IMR-90 (cell line): ENCODE results near the gene PON1. TPM values are rescaled to one million over a fixed set of nuclear protein-coding genes. Genes with fewer than 3 reads are reported as not detected.

Experiments used
- ATAC-seq: fragments of 200-7000 bp; cut with Tn5 transposase; 2 replicates; pipeline ENCODE4 v1.9.1; 2020; ENCODE audit warnings: low read depth, mild to moderate bottlenecking, moderate library complexity
- BruUV-seq: library from RNA; stranded (reverse); fragments of 400-500 nt; replicated peaks from 2 replicates; lab custom pipeline; 2021; lab: Mats Ljungman, UMichigan
- CTCF ChIA-PET: fragments of 300-600 bp; formaldehyde crosslinking; extraction: SDS; loops from one replicate; lab custom pipeline; 2021; ENCODE audit warnings: antibody characterized with exemption; lab: Yijun Ruan, JAX
- POLR2A ChIA-PET: fragments of 300-600 bp; sonication (Branson Sonifier 250); formaldehyde crosslinking; loops from one replicate; lab custom pipeline; 2022; ENCODE audit warnings: antibody characterized with exemption; ENCODE audit not compliant: unreplicated experiment; lab: Charles Lee
- DNase-seq: peaks from one replicate; pipeline ENCODE4 v3.0.0; 2013
- H2AFZ ChIP-seq: replicated peaks from 2 replicates; pipeline ENCODE3; 2013; ENCODE audit warnings: low read length, mild to moderate bottlenecking; ENCODE audit not compliant: poor library complexity
- H2AK5ac ChIP-seq: 2 replicates; pipeline ENCODE4 v1.6.1; 2013; ENCODE audit warnings: low read depth, low read length, inconsistent platforms
- H2AK9ac ChIP-seq: replicated peaks from 2 replicates; pipeline ENCODE3; 2013; ENCODE audit warnings: mild to moderate bottlenecking, low read depth, low read length, moderate library complexity; ENCODE audit not compliant: poor library complexity
- H2BK120ac ChIP-seq: 2 replicates; pipeline ENCODE4 v1.6.1; 2013; ENCODE audit warnings: low read depth, low read length, inconsistent platforms
- H2BK15ac ChIP-seq: 3 replicates; pipeline ENCODE4 v1.6.1; 2013; ENCODE audit warnings: low read depth, low read length, inconsistent platforms
- H2BK20ac ChIP-seq: 2 replicates; pipeline ENCODE4 v1.6.1; 2013; ENCODE audit warnings: low read depth, mild to moderate bottlenecking, inconsistent platforms, low read length, moderate library complexity
- H2BK5ac ChIP-seq: 2 replicates; pipeline ENCODE4 v1.6.1; 2013; ENCODE audit warnings: mild to moderate bottlenecking, low read depth, low read length, inconsistent platforms; ENCODE audit not compliant: poor library complexity, severe bottlenecking
- H3K14ac ChIP-seq: replicated peaks from 2 replicates; pipeline ENCODE4 v1.6.1; 2013; ENCODE audit warnings: low read depth, low read length, inconsistent platforms
- H3K18ac ChIP-seq: 2 replicates; pipeline ENCODE4 v1.6.1; 2013; ENCODE audit warnings: low read depth, low read length, control low read depth
- H3K23ac ChIP-seq: 2 replicates; pipeline ENCODE4 v1.6.1; 2013; ENCODE audit warnings: low read depth, low read length, inconsistent platforms
- H3K27ac ChIP-seq: 2 replicates; pipeline ENCODE4 v1.5.1; 2013; ENCODE audit warnings: mild to moderate bottlenecking, control low read depth, low read length; ENCODE audit not compliant: insufficient read depth
- H3K27me3 ChIP-seq: 2 replicates; pipeline ENCODE4 v1.6.1; 2013; ENCODE audit warnings: low read length; ENCODE audit not compliant: control insufficient read depth, insufficient read depth
- H3K36me3 ChIP-seq: 2 replicates; pipeline ENCODE4 v1.6.1; 2013; ENCODE audit warnings: low read length, mixed read lengths; ENCODE audit not compliant: control insufficient read depth, insufficient read depth
- H3K4ac ChIP-seq: 2 replicates; pipeline ENCODE4 v1.6.1; 2013; ENCODE audit warnings: low read depth, low read length, inconsistent platforms
- H3K4me1 ChIP-seq: 2 replicates; pipeline ENCODE4 v1.6.1; 2013; ENCODE audit warnings: low read length, mixed read lengths; ENCODE audit not compliant: control insufficient read depth, insufficient read depth
- H3K4me2 ChIP-seq: 2 replicates; pipeline ENCODE4 v1.6.1; 2013; ENCODE audit warnings: low read depth, mild to moderate bottlenecking, control low read depth, low read length, moderate library complexity
- H3K4me3 ChIP-seq: 2 replicates; pipeline ENCODE4 v1.5.1; 2013; ENCODE audit warnings: low read depth, mild to moderate bottlenecking, control low read depth, low read length, moderate library complexity; ENCODE audit not compliant: insufficient read depth
- H3K56ac ChIP-seq: 2 replicates; pipeline ENCODE4 v1.6.1; 2013; ENCODE audit warnings: low read length, inconsistent platforms; ENCODE audit not compliant: insufficient read depth; ENCODE audit errors: extremely low read depth
- H3K79me1 ChIP-seq, 2 experiments: 2 replicates each; pipeline ENCODE4 v1.6.1; 2013; ENCODE audit warnings: low read length in 2 of 2, inconsistent platforms in 1 of 2, low read depth in 1 of 2
- H3K9ac ChIP-seq: 2 replicates; pipeline ENCODE4 v1.6.1; 2013; ENCODE audit warnings: low read depth, low read length, control low read depth
- H3K9me1 ChIP-seq: 2 replicates; pipeline ENCODE4 v1.6.1; 2013; ENCODE audit warnings: low read length, inconsistent platforms; ENCODE audit not compliant: insufficient read depth
- H3K9me3 ChIP-seq: 2 replicates; pipeline ENCODE4 v1.6.1; 2013; ENCODE audit warnings: low read length; ENCODE audit not compliant: control insufficient read depth, insufficient read depth
- H4K20me1 ChIP-seq: 2 replicates; pipeline ENCODE4 v1.6.1; 2013; ENCODE audit warnings: low read length, inconsistent platforms; ENCODE audit not compliant: insufficient read depth
- H4K5ac ChIP-seq: 2 replicates; pipeline ENCODE4 v1.6.1; 2013; ENCODE audit warnings: mild to moderate bottlenecking, low read depth, low read length, control low read depth
- H4K8ac ChIP-seq, 2 experiments: 2 replicates each; pipeline ENCODE4 v1.6.1; 2013; ENCODE audit warnings: low read depth in 2 of 2, low read length in 2 of 2, control low read depth in 1 of 2, inconsistent platforms in 1 of 2
- H4K91ac ChIP-seq: 2 replicates; pipeline ENCODE4 v1.6.1; 2013; ENCODE audit warnings: low read depth, low read length, inconsistent platforms; ENCODE audit not compliant: insufficient read depth
- CEBPB ChIP-seq: IDR thresholded peaks from 2 replicates; pipeline ENCODE4 v1.6.1; 2012; ENCODE audit warnings: low read depth, low read length, improper control_type of control experiment
- MAFK ChIP-seq: IDR thresholded peaks from 2 replicates; pipeline ENCODE4 v1.6.1; 2012; ENCODE audit warnings: low read depth, low read length, improper control_type of control experiment
- MAZ ChIP-seq: IDR thresholded peaks from 2 replicates; pipeline ENCODE4 v1.6.1; 2012; ENCODE audit warnings: low read depth, mild to moderate bottlenecking, low read length, improper control_type of control experiment, moderate library complexity, borderline replicate concordance
- MXI1 ChIP-seq: IDR thresholded peaks from 2 replicates; pipeline ENCODE4 v1.6.1; 2012; ENCODE audit warnings: low read depth, mild to moderate bottlenecking, low read length, moderate library complexity, borderline replicate concordance
- RCOR1 ChIP-seq: IDR thresholded peaks from 2 replicates; pipeline ENCODE4 v1.6.1; 2012; ENCODE audit warnings: mild to moderate bottlenecking, low read length, improper control_type of control experiment; ENCODE audit not compliant: insufficient replicate concordance
- WGBS, 2 experiments: methylation state at CpG; one replicate each; pipeline versions ENCODE4 v1.1.5 to v1.1.7; 2013; ENCODE audit warnings: missing lambda C conversion rate in 2 of 2; ENCODE audit not compliant: insufficient read length in 1 of 2; ENCODE audit errors: extremely low coverage in 2 of 2; 5-methylcytosine and 5-hydroxymethylcytosine counted together
- dilution Hi-C: fragments of 300-500 bp; cut with HindIII; formaldehyde crosslinking; loops from one replicate; pipeline ENCODE4 v1.14.3; 2018; ENCODE audit warnings: low sequenced_read_pairs; ENCODE audit not compliant: unreplicated experiment
- in situ Hi-C: fragments of 300-500 bp; cut with MboI; formaldehyde crosslinking; loops from 3 replicates; pipeline ENCODE4 v1.14.3; 2019; ENCODE audit warnings: low sequenced_read_pairs, inconsistent platforms, mixed read lengths
- intact Hi-C: fragments of 100-400 bp; cut with micrococcal nuclease; formaldehyde crosslinking; loops from 2 replicates; pipeline ENCODE4 v1.10.0; 2022
- microRNA-seq, 2 experiments: library from miRNA; stranded (forward) in 1 of 2; unstranded in 1 of 2; fragments of 10-50 nt in 1 of 2; fragments of <30 nt in 1 of 2; gene quantifications in 1 of 2; microRNA quantifications in 1 of 2; one replicate each; pipeline versions ENCODE3 to v1.1.0; 2013 to 2020; ENCODE audit not compliant: insufficient read depth in 1 of 2, insufficient read length in 1 of 2, unreplicated experiment in 1 of 2
- polyA plus RNA-seq, 3 experiments: library from polyadenylated mRNA; depleted of rRNA; stranded (reverse); fragments of >200 nt; gene quantifications; 2 replicates each; pipeline ENCODE4 v1.2.3, GENCODE V29; 2012; ENCODE audit warnings: low replicate concordance in 1 of 3
- small RNA-seq, 5 experiments: library from RNA; depleted of rRNA; stranded (forward); fragments of <200 nt; gene quantifications; one replicate each; pipeline ENCODE3, GENCODE V24; 2012
- total RNA-seq: library from RNA; depleted of rRNA; stranded (reverse); fragments of >200 nt; gene quantifications from 2 replicates; pipeline ENCODE4 v1.2.3, GENCODE V29; 2012; rRNA removed
- TF ChIP-seq, protein P1 (sequence below): fragments of 150-350 bp; IDR thresholded peaks from 2 replicates; pipeline ENCODE4 v1.6.1; 2016; ENCODE audit warnings: low read depth, mild to moderate bottlenecking, low read length, moderate library complexity, borderline replicate concordance

PON1 gene
- total and polyA plus RNA-seq, 2 of the 4 experiments (the other 2 are of a cell fraction), result not detected

GRCh38 chr7:95250571-95250970, 73.8 kb downstream of the PON1 start:
- no peak for ATAC-seq
- no peaks in the 10 kb centered on the region for H3K9me3 ChIP-seq
- no peak overlapping the region for H3K4me2 ChIP-seq
- no peaks in the 10 kb centered on the region for H4K20me1 ChIP-seq
- H2BK15ac ChIP-seq, result no peak overlapping the region
- no peak overlapping the region for H2AK5ac ChIP-seq
- no peak overlapping the region for H3K4ac ChIP-seq
- CTCF ChIA-PET, result interaction anchor here (0.6 kb wide), 1 partner anchor 227 kb away, joined by 3 read pairs; no protein-coding TSS in a partner anchor
- H2BK5ac ChIP-seq, result no peak overlapping the region
- no peak overlapping the region for H4K8ac ChIP-seq
- no peak overlapping the region for H2AK9ac ChIP-seq
- dilution Hi-C loops (no loop called here), intact Hi-C loops (no loop called here), in situ Hi-C loops (no loop called here)
- H3K9me1 ChIP-seq, result no peaks in the 10 kb centered on the region
- WGBS, 2 experiments, result 20% methylated on average over 1 of the region's 6 CpGs; no CpG with 5 or more reads in 1 of the 2 experiments
- H3K27ac ChIP-seq, result no peak overlapping the region
- no peaks in the 10 kb centered on the region for H3K79me1 ChIP-seq
- H2BK20ac ChIP-seq, result no peak overlapping the region
- H3K23ac ChIP-seq, result no peak overlapping the region
- no peak overlapping the region for H3K56ac ChIP-seq
- no peak overlapping the region for H3K14ac ChIP-seq
- H3K27me3 ChIP-seq, result peaks cover 2% of the 10 kb centered on the region
- no peak overlapping the region for H3K4me3 ChIP-seq
- no TSS peak for BruUV-seq
- no peak for DNase-seq
- POLR2A ChIA-PET, result no interaction called here
- no peak overlapping the region for H2BK120ac ChIP-seq
- no peak overlapping the region for H4K5ac ChIP-seq
- no peaks in the 10 kb centered on the region for H3K36me3 ChIP-seq
- H3K18ac ChIP-seq, result no peak overlapping the region
- H2AFZ ChIP-seq, result no peak overlapping the region
- H3K9ac ChIP-seq, result no peak overlapping the region
- no peaks in the 10 kb centered on the region for H3K4me1 ChIP-seq
- no peak for TF ChIP-seq MAFK
- no peak for TF ChIP-seq RCOR1
- no peak for TF ChIP-seq MAZ
- no peak for TF ChIP-seq CEBPB
- no peak for TF ChIP-seq MXI1
- TF ChIP-seq, protein P1, sequence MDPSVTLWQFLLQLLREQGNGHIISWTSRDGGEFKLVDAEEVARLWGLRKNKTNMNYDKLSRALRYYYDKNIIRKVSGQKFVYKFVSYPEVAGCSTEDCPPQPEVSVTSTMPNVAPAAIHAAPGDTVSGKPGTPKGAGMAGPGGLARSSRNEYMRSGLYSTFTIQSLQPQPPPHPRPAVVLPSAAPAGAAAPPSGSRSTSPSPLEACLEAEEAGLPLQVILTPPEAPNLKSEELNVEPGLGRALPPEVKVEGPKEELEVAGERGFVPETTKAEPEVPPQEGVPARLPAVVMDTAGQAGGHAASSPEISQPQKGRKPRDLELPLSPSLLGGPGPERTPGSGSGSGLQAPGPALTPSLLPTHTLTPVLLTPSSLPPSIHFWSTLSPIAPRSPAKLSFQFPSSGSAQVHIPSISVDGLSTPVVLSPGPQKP, result no peak
- no peak overlapping the region for H4K91ac ChIP-seq

Small RNA genes within 50 kb of the gene (microRNA-seq; reads per million reads assigned to microRNA genes)
- gene AC004022.2 (ENCODE audit: insufficient read depth, insufficient read length), result not detected

Small RNA genes within 50 kb of the gene (small RNA-seq; reads per million reads assigned to genes)
- 0 to 0.08 (median 0) reads per million in 5 experiments for gene AC004022.2

Other genes starting within 250 kb of the PON1 start
- gene PON3, start 71.8 kb upstream of the PON1 start, total RNA-seq, result not detected in 2 replicates
- gene PON3, start 71.8 kb upstream of the PON1 start, polyA plus RNA-seq (2012; rRNA removed), result not detected in 2 replicates
- gene PON2, start 110.5 kb upstream of the PON1 start, total RNA-seq, result 36.2 and 49.7 TPM in 2 replicates
- gene PON2, start 110.5 kb upstream of the PON1 start, polyA plus RNA-seq (2012; rRNA removed), result 52.3 and 65.7 TPM in 2 replicates
- not detected in 2 replicates for gene ASB4, start 161.4 kb upstream of the PON1 start, total RNA-seq
- gene ASB4, start 161.4 kb upstream of the PON1 start, polyA plus RNA-seq (2012; rRNA removed), result not detected in 2 replicates